ENCODE data around the gene AUTS2.
"Not testable (repeated sequence)": the region's sequence is repeated elsewhere in the genome, so short reads cannot be mapped to it uniquely, and the experiment has no call there.

AUTS2 gene

DNA sequence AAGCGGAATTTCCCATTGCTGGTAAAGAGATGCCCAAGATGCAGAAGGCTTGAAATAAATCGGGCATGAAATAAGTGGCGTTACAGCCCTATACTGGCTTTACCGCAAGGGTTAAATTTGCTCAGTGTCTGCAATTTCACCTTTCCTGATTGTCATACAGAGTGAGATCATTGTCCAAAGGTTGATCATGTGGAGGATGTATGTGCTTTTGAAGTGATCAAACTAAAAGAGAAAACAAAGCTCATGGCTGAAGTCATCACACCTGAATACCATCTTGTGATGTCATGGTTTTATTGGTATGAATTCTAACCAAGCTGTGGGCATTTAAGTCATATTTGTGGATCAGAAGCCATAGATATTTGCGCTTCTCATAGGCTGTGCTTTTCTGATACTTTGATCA is 635.5 kb downstream of the AUTS2 start:
- no peak for DNase-seq

DNA sequence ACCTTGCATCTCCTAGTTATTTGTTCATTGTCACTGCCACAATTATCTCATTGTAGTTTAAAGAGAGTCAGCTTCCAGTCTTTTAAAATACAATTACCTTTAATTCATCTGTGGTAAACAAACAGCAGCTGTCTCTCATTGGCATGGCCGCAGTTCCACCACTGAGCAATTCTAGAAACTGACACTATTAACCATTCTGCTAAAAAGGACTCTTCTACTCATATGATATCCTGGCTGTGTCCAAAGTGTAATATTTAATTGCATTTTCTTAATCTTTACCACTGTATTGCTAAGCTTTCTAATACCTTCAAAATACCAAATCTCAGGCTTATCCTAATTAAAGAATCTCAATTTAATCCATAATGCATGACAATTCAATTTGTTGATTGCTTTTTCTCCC is 639.0 kb downstream of the AUTS2 start:
- no peak for DNase-seq

DNA sequence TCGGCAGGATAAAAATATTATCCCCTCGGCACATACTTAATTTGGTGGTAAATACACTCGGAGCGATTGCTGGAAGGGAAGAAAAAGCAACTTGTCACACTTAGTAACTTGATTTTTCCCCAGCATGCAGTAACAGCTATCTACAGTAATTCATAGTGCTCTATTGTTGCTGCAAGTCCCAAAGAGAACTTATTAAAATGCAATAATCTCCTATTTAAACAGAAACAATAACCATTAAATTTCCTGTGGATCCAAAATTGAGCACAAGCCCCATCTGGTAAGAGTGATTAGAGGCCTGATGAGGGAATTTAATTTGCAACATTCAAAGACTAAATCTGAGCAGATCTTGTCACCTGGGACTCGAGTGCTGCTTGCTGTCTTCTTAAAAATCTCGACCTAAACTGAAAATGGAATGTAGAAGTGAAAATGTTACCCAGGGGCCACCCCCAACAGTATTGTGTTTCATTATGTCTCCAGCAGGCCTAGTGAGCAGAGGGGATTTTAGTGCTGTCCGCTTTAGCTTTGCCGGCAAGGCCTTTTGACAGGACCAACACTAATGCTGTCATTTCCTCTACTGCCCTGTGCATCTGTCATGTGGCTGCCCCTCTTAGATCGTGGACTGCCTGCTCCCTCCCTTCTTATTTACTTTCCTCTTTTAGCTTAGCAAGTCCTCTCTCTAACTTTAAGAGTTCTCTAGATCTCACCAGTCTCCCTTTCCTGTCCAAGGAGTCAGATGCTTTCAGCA is 639.7 kb downstream of the AUTS2 start:
- DNase-seq, result no peak

DNA sequence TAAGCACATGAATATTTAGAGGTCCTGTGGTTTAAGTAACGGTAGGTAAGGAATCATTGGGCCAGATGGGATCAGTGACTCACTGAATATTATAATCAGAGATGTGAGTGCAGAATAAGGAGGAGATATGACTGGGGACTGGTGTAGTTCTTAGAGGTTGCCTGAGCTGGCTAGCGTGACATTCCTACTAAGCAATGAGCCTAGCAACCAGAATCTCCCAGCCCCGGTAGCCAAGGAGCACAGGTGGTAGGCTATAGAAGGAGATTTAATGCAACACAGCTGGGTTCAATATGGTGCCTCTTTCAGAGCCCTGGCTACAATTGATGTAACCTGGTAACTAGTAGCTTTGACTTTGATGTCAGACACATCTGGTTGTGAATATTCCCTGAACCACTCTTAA is 641.6 kb downstream of the AUTS2 start:
- no peak for DNase-seq

DNA sequence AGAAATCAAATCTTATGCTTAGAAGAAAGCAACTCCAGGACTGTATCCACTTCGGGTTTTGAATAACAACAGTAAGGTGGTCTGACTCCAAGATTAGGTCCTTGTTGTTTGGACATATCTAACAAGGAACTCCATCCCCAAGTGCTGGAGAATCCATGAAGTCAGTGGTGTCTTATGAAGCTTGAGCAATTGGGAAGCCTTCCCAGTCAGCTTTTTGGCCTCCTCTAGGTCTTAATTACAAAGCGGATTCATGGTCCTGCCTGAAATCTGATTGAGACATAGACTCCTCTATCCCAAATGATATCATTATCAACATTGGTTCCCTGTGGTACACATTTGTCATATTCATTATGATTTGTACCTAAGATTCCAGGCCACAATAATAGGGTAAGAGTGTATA is 642.6 kb downstream of the AUTS2 start:
- DNase-seq, result no peak

DNA sequence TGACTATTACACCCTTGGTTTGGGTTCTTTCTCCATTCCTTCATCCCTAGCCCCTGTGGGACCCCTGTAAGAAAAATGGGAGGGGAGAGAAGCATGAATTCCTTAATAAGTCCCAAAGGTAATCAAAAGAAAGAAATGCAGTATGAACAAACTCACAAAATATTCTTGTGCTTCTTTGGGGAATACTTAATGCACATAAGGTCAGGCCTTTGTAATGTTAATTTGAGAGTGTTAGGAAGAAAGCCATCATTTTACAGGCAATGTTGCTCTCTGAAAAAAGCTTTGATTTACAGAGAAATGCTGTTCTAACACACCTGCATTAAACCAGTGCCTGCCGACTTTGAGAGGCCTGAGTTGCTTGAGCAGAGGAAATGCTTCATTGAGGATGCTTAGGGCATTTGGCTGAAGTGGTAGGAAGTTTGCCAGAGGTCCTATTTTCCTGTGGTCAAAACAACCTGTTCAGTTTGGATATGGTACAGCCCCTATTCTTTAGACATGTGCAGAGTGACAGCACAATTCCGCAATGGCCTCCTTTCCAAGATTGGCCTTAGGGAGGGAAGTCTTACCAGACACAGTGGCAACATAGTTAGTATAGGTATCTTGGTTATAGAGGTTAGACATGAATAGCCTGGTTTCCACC is 643.4 kb downstream of the AUTS2 start:
- DNase-seq, result no peak

DNA sequence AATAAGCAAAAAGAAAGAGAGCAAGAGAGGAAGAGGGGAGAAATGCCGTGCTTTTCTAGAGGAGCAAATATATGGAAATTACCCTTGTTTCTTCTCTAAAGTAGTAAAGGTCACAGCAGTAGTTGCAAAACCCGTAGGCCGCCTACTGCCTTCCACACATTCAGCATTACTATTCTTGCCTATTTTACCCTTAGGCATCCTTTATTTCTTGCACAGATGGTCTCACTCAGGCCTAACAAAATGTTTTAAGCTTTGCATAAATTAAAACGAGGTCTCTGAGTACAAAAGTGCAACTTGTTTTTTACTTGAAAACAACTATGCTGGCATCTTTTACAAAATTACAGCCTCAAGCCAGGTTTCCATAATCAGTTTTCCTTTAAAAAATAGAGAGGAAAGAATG is 644.6 kb downstream of the AUTS2 start:
- no peak for DNase-seq

DNA sequence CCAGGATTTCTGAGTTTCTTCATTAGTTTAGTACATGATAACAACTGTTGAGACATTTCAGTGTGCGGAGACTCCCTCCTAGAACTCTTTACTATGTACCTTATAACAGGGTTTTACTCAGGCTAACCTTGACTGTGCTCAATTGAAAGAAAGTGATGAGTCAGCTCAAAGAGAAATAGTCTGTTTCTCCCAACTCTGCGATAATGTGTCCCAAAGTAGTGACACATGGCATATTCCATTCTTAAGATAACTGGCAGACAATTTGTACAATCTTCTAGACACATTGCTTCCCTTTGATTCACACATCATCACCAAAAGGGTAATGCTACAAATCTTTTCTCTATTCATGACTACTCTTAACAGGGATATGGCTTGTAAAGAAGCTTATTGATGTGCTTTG is 645.2 kb downstream of the AUTS2 start:
- no peak for DNase-seq

DNA sequence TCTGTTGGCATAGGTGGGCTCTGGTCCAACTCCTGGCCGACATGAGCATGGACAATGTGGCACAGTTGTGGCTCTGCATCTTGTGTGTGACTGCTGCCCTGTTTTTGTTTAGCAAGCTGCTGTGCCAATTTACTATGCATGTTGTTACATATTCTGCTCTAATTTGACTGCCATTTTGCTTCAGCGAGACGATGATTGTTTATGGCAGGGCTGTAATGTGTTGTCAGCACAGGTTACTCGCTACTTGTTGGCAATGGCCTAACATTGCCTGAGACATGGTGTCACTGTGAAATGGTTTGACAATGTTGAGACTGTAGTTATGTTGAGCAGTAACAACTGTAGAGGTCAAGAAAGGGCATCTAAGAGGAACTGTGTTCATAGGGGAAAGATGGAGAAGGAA is 659.6 kb downstream of the AUTS2 start:
- no peak for DNase-seq

DNA sequence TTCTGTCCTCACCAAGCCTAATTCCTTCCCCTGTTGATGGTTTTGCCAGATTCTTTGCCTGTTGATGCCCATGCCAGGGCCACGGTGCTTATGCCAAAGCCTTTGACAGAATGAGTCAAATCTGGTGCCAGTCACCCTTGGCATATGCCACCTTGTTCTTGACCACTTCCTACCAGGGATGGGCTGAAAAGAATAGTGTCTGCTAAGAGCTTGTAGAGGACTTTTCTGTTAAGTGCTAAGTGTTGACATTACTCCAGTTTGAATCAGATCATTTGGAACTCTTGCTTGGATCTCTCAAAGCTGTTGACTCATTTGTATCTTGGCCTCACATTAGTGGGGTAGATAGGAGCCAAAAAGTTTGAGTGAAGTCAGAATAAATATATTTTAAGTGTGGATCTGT is 661.2 kb downstream of the AUTS2 start:
- DNase-seq, result no peak

DNA sequence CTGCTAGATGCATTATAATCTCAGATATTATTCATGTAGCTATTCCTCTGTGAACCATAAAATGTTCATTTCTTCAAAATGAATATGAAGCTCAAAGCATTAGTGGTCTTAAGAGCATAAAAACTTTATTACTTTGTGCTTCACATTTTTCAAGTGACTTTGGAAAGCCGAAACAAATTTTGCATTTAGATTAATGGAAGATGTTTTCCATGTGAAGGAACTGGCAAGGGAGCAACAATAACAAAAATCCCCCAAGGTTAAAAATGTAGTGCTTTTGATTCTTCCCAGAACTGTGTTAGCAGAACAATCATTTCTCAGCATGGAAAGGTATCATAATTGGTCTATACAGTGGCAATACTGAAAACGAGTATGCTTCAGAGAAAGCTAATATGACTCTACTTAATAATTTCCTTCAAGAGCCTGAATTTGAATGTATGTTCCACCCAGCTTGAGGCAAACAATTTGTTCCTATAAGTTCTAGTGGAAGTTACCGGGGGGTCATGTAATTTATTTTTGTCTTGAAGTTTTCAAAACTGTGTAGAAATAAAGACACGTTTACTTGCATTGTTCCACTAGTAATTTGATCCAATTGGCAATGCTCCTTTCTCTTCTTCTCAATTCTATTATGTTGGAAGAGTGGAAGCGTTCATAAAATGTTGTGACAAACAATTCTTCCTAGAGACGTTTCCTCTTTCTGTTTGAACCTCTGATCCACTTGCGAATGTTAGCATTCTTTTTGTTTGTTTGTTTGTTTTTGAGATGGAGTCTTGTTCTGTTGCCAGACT is 665.4 kb downstream of the AUTS2 start:
- no peak for DNase-seq

DNA sequence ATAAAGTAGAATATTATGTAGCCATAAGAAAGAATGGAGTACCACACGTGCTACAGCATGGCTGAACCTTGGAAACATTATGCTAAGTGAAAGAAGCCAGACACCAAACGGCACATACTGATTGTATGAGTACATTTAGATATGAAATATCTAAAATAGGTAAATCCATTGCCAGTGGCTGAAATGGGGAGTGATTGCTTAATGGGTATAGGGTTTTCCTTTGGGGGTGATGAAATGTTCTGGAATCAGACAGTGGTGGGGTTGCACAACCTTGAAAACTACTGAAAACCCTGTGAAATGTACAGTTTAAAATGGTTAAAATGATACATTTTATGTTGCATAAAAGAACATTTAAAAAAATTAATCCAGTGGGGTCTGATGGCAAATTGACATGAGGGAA is 667.9 kb downstream of the AUTS2 start:
- DNase-seq, result no peak

DNA sequence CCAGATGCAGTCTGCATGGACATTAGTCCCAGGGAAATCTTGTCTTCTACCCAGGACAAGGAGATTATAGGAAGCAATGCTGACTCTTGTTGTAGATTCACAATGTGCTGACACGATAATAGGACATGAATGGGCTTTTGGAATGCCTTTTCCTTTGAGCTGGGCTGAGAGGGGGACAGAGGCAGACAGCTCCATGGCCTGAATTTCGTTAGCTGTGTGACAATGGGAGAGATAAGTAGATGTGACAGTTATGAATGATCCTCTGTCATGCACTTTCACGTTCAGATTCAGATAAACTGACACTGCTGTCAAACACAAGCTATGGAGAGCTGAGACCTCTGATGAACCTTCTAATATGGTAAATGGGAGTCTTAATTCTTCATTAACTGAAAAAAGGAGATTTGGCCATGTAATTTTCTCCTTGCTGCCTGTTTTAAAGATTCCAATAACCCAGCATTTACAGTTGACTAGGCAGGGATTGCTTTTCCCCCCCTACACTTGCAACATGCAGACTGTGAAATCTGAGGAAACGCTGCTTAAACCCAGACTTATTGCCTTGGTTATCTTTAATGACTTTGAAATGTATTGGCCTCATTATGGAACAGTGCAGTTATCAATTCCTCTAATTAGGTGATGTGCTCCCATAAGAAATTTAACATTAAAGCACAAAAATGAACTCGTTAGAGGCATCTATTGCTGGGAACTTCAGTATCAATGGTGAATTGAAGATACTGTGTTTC is 669.3 kb downstream of the AUTS2 start:
- no peak for DNase-seq

DNA sequence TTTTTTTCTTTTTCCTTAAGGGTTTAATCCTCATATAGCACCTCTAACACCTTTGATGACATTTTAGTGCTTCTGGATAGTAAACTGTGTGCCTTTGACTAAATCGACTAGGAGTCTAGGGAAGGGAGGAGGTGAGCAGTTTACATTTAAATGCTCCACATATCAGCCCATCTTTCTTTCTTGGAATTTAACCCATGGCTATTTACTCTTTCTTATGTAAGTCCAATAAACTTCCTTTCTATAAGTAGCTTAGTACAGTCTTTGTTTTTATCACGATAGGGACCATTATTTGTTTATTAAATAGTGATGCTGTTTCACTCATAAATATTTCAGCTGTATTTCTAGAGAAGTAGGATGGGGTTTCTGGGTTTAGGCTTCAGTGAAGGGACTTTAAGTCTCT is 669.9 kb downstream of the AUTS2 start:
- DNase-seq, result no peak

DNA sequence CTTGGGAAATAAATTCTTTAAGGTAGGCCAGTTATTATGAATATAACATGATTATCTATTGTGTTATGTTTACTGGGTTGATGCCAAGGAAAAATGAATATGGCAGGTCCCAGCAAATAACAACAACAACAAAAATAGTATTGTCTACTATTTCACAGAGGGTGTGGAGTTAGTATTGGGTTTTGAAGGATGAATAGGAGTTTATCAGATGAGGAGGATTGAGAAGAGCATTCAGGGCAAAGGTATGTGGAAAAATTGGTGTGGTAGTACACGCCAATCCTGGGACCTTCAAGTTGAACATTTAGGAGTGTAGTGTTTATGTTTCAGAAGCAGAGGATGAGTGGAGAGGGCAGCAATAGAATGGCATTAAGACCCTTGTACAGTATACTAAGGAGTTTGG is 671.9 kb downstream of the AUTS2 start:
- DNase-seq, result no peak

DNA sequence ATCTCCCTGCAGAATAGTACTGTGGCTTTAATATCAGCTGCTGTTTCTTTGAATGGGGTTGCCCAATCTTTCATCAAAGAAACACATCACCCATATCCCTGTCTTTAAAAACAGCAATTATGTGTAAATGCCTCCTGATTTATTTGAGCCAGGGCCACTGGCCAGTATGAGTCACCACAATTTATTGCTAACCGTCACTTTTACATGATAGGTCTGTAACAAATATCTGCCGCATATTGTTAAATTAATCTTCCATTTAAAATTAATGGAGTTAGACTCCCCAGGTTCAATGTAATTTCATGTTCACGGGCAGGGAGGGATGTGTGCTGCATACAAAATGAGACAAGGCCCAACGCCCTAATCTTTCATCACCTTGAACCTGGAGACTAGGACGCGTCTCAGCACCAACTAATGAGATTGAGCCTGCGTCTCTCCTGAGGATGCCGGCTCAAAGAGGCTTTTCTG is 673.4 kb downstream of the AUTS2 start:
- no peak for DNase-seq

DNA sequence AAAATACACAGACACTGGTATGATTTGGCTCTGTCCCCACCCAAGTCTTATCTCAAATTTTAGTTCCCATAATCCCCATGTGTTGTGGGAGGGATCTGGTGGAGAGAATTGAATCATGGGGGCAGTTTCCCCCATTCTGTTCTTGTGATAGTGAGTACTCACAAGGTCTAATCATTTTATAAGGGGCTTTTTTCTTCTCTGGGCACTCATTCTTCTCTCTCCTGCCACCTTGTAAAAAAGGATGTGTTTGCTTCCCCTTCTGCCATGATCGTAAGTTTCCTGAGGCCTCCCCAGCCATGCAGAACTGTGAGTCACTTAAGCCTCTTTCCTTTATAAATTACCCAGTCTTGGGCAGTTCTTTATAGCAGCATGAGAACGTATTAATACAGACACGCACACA is 677.3 kb downstream of the AUTS2 start:
- not testable (repeated sequence) for DNase-seq

DNA sequence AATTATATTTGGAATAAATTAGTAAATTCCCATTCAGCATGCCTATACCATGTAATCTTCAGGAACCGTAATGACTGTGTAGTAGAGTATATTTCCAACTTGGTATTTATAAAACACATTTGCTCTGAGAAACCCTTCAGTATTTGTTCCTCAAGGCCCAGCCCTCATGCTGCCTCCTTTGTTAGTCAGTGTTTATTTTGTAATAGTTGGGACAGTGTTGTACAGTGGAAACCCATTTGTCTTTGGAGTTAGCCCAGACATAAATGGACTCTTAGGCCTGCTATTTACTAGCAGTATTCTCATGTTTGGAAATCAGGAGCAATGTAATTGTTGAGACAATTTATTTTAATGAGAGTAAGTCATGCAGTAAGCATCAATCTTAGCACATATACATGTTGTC is 686.9 kb downstream of the AUTS2 start:
- DNase-seq, result no peak

DNA sequence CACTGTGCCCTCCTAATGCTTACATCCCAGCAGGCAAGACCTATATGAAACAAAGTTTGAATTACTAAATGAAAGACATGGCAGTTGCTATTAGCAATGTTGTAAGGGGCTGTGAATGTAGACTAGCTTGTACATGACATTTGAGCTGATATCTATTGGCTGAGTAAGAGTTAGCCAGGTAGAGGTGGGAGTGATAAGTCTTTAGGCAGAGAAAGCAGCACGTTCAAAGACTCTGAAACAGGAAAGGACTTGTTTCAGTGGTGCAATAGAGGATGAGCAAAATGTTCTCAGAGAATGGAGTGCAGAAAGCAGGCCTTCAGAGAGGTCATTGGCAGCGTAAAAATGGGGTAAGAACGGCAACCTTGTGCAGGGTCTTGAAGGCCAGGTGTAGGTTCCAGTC is 687.6 kb downstream of the AUTS2 start:
- DNase-seq, result no peak

DNA sequence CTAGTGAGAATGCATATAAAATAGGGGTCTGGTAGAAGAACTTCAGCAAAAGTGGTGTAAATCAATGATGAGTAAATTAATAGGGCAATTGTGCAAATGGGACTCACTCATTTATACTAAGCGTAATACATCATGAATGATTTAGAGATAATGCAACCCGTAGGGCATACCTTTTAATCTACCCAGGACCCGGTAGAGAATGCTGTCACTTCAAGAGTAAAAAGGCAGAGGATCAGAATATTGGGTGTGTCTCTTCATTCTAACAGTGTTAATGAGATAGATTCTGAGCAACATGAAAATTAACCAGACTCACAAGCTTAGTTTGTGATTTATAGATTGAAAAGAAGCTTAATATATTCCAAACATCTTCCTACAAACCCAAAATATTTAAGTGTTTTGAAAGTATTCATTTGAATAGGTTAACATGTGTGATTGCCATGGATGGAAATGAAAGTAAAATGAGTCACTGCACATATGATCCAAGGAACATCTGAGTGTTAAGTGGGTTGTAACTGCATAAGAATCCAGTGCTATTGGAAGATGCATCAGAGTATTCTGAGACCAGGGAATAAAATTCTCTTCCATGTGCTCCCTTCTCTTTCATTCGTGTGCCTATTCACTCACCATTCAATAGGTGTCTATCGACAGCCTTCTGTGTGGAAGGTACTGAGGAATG is 690.6 kb downstream of the AUTS2 start:
- no peak for DNase-seq

DNA sequence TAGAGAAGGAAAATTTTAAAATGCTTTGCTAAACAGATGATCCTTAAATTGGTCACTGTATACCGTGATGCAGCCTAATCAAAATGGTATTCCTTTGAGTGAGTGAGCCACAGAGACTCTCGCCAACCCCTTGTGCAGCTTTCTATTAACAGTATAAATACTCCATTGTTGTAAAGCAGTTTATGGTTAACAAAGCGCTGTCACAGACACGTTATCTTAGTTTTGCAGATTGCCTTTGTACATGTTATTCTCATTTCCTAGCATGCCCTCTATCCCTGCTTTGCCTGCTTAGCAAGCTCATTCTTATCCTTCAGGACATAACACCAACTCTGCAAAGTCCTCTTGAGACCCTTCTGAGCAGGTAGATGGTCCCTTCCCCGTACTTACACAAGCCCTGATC is 694.4 kb downstream of the AUTS2 start:
- DNase-seq, result no peak

DNA sequence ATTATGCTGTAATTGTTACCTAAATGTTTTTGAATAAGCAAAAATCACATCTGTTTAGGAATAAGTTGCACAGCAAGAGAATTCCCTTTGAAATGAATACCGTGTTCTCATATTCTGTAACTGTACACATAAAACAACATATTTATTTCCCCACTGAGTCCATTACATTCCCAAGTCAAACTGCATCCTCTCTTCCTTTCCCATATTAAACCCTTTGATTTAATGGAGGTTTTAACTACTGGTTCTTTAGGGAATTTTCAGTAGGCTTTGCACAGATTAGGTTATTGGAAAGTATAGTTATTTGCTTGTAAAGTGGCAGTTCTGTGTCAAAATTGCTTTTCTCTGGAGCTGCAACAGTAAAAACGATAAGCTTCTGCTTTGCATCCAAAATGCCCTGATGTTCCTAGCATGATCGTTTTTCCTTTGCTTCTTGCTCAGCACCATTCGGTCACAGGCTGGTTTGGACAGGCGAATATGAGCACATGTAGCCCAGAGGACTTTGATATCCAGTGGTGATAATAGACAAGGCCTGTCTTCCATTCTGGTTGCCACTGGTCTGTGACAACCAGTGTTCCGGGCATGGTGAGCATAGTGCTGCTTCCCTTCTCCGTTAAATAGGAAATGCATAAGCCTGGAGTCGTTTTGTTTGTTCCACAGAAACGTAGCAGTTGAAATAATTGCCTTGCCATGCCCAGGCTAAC is 696.1 kb downstream of the AUTS2 start:
- DNase-seq, result no peak

Data from activated effector memory CD4-positive, alpha-beta T cell treated with anti-CD3 and anti-CD28 coated beads, Interleukin-2, amount 50 U/mL, for 16 hours (primary cell).